ENCODE data around the gene RCOR3. TPM values are rescaled to one million over a fixed set of nuclear protein-coding genes. Genes with fewer than 3 reads are reported as not detected.
"Not testable (repeated sequence)": the region's sequence is repeated elsewhere in the genome, so short reads cannot be mapped to it uniquely, and the experiment has no call there.

The RCOR3 gene
- total RNA-seq, 2 donors from 2014 or later, result 42.1 to 63.0 TPM

DNA sequence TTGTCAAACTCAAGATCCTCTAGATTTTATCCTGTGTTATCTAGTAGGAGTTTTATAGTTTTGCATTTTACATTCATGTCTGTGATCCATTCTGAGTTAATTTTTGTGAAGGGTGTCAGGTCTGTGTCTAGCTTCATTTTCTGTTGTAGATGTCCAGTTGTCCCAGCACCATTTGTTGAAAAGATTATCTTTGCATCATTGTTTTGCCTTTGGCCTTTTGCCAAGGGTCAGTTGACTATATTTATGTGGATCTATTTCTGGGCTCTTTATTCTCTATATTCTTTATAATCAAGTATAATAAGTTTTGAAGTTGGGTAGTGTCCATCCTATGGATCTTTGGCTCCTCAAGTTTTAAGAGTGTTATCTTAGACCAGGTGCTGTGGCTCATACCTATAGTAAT lies 89.4 kb downstream of the RCOR3 start:
- peak overlapping the region in 1 of 2 donors; percentile 69 for H3K27ac Mint-ChIP-seq
- ATAC-seq (no peak), DNase-seq (ENCODE audit: low spot score) (no peak)
- H3K9me3 Mint-ChIP-seq, result peaks cover 7% of the 10 kb centered on the region
- peaks cover 14% of the 10 kb centered on the region for H3K36me3 Mint-ChIP-seq
- H3K4me1 Mint-ChIP-seq (ENCODE audit: low read depth in 2 of 2), result peaks cover 44 to 47% of the 10 kb centered on the region in 2 donors
- H3K27me3 Mint-ChIP-seq, result no peaks in the 10 kb centered on the region
- no peak overlapping the region for H3K4me3 Mint-ChIP-seq

DNA sequence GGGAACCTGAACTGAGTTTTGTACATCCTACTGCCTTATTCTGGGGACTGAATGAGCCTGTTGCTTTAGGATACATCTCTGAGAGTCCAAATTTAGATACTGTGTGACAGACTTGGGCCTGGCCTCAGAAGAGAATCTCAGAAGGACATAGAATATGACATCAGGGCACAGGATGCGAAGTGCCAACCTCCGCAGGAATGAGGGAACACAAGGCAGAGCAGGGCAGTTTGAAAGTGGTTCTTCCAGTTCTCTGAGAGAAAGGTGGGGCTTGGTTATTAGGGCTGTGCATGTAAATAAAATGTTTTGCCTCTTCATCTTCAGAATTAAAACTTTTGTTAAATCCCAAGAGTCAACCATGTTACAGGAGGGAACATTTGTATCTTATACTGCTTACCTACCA lies 90.6 kb downstream of the RCOR3 start:
- H3K27ac Mint-ChIP-seq, result peak overlapping the region in 1 of 2 donors; percentile 69
- H3K9me3 Mint-ChIP-seq, result peaks cover 7% of the 10 kb centered on the region
- DNase-seq (ENCODE audit: low spot score), result no peak
- H3K27me3 Mint-ChIP-seq, result no peaks in the 10 kb centered on the region
- H3K4me1 Mint-ChIP-seq (ENCODE audit: low read depth in 2 of 2), result peaks cover 49 to 50% of the 10 kb centered on the region in 2 donors
- no peak for ATAC-seq
- H3K36me3 Mint-ChIP-seq, result peaks cover 14% of the 10 kb centered on the region
- no peak overlapping the region for H3K4me3 Mint-ChIP-seq

- H3K27me3 Mint-ChIP-seq; H3K9me3 Mint-ChIP-seq; ATAC-seq; DNase-seq (ENCODE audit: low spot score): not testable (repeated sequence)
- H3K36me3 Mint-ChIP-seq, result peaks cover 21% of the 10 kb centered on the region
- H3K4me1 Mint-ChIP-seq (ENCODE audit: low read depth in 2 of 2), result peaks cover 52 to 55% of the 10 kb centered on the region in 2 donors
- peak overlapping the region; percentile 64 for H3K4me3 Mint-ChIP-seq
- H3K27ac Mint-ChIP-seq, result peak overlapping the region; percentile 87 to 92
Measured at GRCh38 chr1:211352055-211352454, 92.9 kb downstream of the RCOR3 start.

GRCh38 chr1:211352465-211352864 lies 93.3 kb downstream of the RCOR3 start:
- Mint-ChIP-seq H3K27ac (peak overlapping the region; percentile 87 to 92), H3K4me3 (peak overlapping the region; percentile 78), H3K27me3 (no peaks in the 10 kb centered on the region), H3K9me3 (peaks cover 7% of the 10 kb centered on the region), H3K4me1 (ENCODE audit: low read depth in 2 of 2) (peaks cover 48 to 51% of the 10 kb centered on the region in 2 donors), H3K36me3 (peaks cover 21% of the 10 kb centered on the region)
- DNase-seq (ENCODE audit: low spot score) (no peak), ATAC-seq (no peak)

- Mint-ChIP-seq H3K4me1 (ENCODE audit: low read depth in 2 of 2) (peaks cover 46 to 49% of the 10 kb centered on the region in 2 donors), H3K4me3 (peak overlapping the region; percentile 78), H3K27ac (peak overlapping the region; percentile 87 to 92), H3K36me3 (peaks cover 21% of the 10 kb centered on the region), H3K9me3 (peaks cover 7% of the 10 kb centered on the region), H3K27me3 (no peaks in the 10 kb centered on the region)
- DNase-seq (ENCODE audit: low spot score), result peak; percentile 74
- ATAC-seq, result peak; percentile 83 to 91
Measured at GRCh38 chr1:211352985-211353515, 93.9 kb downstream of the RCOR3 start.

- peak in 1 of 2 donors; percentile 22 for ATAC-seq
- Mint-ChIP-seq H3K27me3 (no peaks in the 10 kb centered on the region), H3K9me3 (peaks cover 7% of the 10 kb centered on the region)
Measured at GRCh38 chr1:211353562-211354212, 94.5 kb downstream of the RCOR3 start.

GRCh38 chr1:211355873-211356272 lies 96.7 kb downstream of the RCOR3 start:
- Mint-ChIP-seq H3K9me3 (peaks cover 7% of the 10 kb centered on the region), H3K27me3 (no peaks in the 10 kb centered on the region), H3K27ac (peak overlapping the region; percentile 87 to 92), H3K36me3 (peaks cover 36% of the 10 kb centered on the region), H3K4me1 (ENCODE audit: low read depth in 2 of 2) (peaks cover 43 to 55% of the 10 kb centered on the region in 2 donors), H3K4me3 (no peak overlapping the region)
- ATAC-seq, result no peak
- DNase-seq (ENCODE audit: low spot score), result no peak

More at GRCh38 chr1:211353562-211354212, 94.5 kb downstream of the RCOR3 start:
- peaks cover 21% of the 10 kb centered on the region for H3K36me3 Mint-ChIP-seq
- DNase-seq (ENCODE audit: low spot score), result no peak
- H3K4me3 Mint-ChIP-seq, result peak overlapping the region; percentile 78
- peaks cover 46 to 49% of the 10 kb centered on the region in 2 donors for H3K4me1 Mint-ChIP-seq (ENCODE audit: low read depth in 2 of 2)
- H3K27ac Mint-ChIP-seq, result peak overlapping the region; percentile 87 to 92

DNA sequence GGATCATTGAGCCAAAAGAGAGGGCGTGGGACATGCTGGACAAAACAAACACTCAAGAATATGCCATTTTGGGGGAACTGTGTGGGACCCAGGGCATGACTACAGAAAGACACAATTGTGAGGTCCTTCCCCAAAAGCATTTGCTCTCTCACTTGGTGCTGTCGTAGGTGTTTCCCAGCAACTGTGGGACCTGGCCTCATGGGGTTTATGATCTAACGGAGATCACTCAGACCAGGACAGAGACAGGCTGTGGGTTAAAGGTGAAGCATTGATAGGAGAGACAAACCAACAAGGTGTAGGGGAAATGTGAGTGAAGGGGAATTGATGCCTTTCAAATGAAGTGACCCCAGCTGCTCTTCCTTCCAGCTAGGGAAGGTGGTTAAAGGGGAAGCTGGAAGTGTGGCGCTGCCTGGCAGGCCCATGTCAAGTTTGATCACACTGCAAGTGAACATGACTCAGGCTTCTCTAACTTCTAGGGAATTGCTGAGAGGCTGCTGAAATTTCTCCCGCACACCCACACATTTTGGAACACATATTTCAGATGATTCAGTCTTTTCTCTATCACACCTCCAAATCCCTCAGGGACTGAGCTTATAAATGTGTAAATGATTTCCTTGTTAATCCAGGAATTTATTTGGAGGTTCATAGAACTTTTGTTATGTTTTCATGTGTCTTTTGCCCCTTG lies 97.7 kb downstream of the RCOR3 start:
- Mint-ChIP-seq H3K4me3 (no peak overlapping the region), H3K27me3 (no peaks in the 10 kb centered on the region), H3K9me3 (peaks cover 2% of the 10 kb centered on the region), H3K4me1 (ENCODE audit: low read depth in 2 of 2) (peaks cover 36 to 47% of the 10 kb centered on the region in 2 donors), H3K36me3 (peaks cover 33% of the 10 kb centered on the region), H3K27ac (peak overlapping the region in 1 of 2 donors; percentile 72)
- DNase-seq (ENCODE audit: low spot score) (no peak), ATAC-seq (no peak)

DNA sequence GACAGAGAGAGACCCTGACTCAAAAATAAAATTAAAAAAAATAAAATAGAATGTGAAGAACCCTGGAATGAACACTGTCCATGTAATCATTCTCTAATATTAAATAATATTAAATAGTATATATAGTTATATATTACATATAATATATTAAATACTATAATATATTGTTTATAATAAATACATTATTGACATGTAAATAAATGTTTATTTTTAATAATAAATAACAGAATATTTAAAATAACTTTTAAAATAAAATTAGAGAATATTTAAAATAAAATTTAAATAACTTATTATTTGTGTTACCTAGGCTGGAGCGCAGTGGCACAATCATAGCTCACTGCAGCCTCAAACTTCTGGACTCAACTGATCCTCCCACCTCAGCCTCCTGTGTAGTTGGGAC lies 99.5 kb downstream of the RCOR3 start:
- no peak for ATAC-seq
- Mint-ChIP-seq H3K4me3 (no peak overlapping the region), H3K36me3 (peaks cover 25% of the 10 kb centered on the region), H3K27ac (no peak overlapping the region), H3K4me1 (ENCODE audit: low read depth in 2 of 2) (peaks cover 25 to 32% of the 10 kb centered on the region in 2 donors), H3K27me3 (no peaks in the 10 kb centered on the region), H3K9me3 (no peaks in the 10 kb centered on the region)
- no peak for DNase-seq (ENCODE audit: low spot score)

DNA sequence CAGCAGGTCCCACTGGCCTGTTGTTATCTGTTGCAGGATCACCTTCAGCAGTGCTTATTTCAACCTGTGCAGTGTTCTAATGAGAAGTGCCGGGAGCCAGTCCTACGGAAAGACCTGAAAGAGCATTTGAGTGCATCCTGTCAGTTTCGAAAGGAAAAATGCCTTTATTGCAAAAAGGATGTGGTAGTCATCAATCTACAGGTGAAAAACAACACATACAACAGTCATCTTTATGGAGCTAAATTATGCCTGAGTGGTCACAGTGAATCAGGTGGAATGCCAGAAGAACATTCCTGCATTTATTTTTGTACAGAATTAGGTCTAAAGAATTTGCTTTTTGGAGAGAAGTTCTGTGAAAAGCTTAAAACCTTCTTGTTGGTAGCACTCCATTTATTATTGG lies 100.7 kb downstream of the RCOR3 start:
- H3K4me1 Mint-ChIP-seq (ENCODE audit: low read depth in 2 of 2), result peaks cover 20 to 24% of the 10 kb centered on the region in 2 donors
- peak overlapping the region; percentile 42 to 83 for H3K27ac Mint-ChIP-seq

DNA sequence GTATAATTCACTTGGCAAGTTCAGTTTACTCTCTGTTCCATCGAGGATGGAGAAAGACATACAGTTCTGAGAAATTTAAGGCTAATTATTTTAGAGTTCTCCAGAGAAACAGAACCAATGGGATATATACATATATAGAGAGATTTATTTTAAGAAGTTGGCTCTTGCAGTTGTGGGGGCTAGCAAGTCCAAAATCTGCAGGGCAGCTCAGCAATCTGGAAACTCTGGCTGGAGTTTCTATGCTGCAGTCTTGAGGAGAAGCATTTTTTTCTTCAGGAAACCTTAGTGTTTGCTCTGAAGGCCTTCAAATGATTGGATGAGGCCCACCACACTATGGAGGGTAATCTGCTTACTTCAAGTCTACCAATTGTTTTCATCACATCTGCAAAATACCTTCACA lies 102.0 kb downstream of the RCOR3 start:
- H3K36me3 Mint-ChIP-seq, result peaks cover 23% of the 10 kb centered on the region
- H3K9me3 Mint-ChIP-seq, result no peaks in the 10 kb centered on the region
- peaks cover 13 to 15% of the 10 kb centered on the region in 2 donors for H3K4me1 Mint-ChIP-seq (ENCODE audit: low read depth in 2 of 2)
- no peak overlapping the region for H3K27ac Mint-ChIP-seq
- no peak for ATAC-seq
- no peak overlapping the region for H3K4me3 Mint-ChIP-seq
- no peak for DNase-seq (ENCODE audit: low spot score)
- H3K27me3 Mint-ChIP-seq, result no peaks in the 10 kb centered on the region

More for the DNA sequence above, 100.7 kb downstream of the RCOR3 start:
- Mint-ChIP-seq H3K4me3 (no peak overlapping the region), H3K27me3 (no peaks in the 10 kb centered on the region), H3K9me3 (no peaks in the 10 kb centered on the region), H3K36me3 (peaks cover 25% of the 10 kb centered on the region)
- ATAC-seq, result no peak
- DNase-seq (ENCODE audit: low spot score), result no peak

All from natural killer cell treated with Interleukin-12 subunit alpha and Interleukin-12 subunit beta and Interleukin-15 and Interleukin-18, amount 100 ng/mL, for 72 hours (primary cell).